Measurements from ENCODE around the gene RPS6KB2.
A peak's percentile ranks its signal among the peaks of the same experiment; 100 is the strongest.

Gene RPS6KB2

DNA sequence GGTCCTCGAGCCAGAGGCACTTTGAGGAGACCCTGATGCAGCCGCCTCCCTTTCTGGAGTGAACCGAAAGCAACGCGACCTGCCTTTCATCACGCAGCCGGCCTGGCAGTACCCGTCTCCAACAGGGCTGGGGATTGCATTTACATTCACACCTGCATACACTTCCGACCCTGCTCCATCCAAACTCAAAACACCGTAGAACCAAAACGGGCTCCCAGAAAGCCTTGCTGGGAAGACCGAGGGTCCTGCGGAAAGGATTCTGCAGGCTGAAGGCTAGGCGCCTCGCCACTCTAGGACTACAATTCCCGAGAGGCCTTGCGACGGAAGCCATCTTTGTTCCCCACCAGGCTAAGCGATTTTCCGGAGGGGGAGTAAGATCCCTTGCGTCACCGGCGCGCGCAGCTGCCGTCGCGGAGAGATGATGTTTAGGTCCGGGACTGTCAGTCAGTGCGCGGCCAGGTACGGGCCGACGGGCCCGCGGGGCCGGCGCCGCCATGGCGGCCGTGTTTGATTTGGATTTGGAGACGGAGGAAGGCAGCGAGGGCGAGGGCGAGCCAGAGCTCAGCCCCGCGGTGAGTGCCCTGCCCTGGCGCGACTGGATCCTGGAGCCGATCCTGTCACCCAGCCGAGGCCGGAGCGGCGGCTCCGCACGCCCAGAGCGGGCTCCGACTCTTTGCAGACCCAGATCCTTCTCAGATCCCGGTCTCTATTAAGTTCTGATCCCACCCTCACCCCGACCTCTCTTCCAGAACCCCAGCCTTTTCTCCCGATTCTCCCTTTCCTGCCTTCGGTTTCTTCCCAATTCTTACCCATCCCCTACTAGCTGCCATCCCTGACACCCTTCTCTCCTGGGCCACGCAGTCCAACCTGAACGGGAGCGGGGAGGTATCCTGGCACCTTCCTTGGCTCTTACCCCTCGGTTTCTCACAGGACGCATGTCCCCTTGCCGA is at the start of gene RPS6KB2:
Gene RPS6KB2, plus strand, starts transcription at position 443 of the 950 bp plus-strand sequence. Its CDS starts 52 bp downstream, at position 495.
- DNase-seq: peak; percentile 98

DNA sequence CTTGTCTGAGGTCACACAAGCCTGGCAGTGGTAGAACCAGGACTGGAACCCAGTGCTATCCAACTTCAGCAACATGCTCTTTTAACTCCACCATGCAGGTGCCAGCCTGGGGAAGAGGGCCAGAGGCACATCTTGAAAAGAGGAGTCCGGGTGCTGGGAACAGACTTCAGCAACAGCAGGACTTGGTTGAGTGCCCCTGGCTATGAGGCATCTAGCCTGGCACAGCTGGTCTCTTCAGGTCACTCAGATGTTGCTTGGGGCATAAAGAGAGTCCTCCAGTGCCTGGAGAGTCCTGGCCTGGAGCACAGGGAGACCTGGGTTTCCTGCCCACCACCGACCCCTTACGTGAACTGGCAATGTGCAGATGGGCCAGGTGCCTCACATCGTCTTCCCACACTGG is 49.8 kb upstream of the RPS6KB2 start:
- no peak for DNase-seq

DNA sequence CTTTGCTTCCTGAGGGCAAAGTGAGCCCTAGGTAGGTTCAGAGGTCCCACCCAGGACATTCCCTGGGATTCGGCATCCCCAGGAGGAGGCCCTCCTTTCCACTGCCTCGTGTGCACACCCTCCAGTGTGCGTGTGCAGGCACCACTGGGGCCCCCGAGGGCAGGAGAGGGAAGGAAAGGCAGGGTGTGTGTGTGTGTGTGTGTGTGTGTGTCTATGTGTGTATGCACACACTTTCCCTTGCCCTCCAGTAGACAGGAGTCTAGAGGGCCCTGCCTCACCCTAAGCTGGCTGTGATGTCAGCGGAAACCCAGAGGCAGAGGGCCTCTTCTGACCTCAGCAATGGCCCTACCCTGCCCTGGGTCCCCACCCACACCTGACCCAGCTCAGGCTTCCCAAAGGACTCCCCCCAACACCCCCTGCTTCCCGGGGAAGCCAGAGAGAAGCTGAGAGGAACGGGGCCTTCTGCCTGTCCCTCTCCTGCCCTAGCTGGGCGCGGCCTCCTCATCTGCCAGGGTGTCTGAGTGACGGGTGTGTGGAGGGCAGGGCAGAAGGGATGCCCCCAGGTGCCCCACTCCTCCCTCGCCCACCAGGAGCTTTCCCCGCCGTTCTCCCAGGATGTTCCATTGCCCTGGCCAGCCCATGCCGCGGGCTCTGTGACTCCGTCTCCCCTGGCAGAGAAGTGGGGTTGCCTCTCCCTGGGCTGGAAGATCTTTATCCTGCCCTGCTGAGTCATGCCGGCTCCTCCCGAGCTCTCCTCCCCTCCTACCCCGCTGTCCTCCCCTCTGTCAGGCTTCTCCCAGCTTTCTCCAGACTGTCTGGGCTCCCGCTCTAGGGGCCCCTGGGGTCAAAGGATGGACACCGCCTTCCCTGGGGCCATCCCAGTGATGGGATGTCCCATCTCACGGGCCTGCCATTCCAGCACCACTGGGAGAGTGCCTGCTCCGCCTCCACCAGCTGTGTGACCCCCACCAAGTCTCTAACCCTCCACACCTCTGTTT is 48.9 kb upstream of the RPS6KB2 start:
- peak; percentile 48 for DNase-seq

DNA sequence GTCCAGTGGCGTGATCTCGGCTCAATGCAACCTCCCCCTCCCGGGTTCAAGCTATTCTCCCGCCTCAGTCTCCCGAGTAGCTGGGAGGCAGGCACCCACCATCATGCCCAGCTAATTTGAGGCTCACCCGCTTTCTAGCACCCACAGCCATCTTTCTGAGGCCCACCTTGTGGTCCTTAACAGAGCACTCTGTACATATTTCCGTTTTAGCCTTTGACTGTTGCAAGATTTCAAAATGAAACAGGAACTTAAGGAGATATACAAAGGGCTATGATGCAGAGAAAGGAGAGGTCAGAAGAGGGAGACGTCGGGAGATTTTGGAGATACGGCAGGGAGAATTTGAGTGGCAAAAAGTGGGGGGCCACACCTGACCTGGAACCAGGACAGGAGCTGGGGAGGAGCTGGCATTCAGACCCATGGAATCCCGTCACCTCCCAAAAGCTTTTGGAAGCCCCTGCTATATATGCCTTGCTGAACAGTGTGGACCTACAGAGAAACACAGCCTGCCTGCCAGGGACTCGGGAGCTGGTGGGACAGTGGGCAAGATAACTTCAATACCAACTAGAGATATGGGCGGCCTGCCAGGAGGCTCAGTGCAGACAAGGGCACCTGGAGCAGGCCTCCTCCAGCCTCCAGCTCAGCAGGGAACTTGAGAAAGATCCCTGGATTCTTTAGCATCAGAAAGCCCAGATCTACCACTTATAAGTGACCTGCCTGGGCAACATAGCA is 46.9 kb upstream of the RPS6KB2 start:
- peak; percentile 68 for DNase-seq

DNA sequence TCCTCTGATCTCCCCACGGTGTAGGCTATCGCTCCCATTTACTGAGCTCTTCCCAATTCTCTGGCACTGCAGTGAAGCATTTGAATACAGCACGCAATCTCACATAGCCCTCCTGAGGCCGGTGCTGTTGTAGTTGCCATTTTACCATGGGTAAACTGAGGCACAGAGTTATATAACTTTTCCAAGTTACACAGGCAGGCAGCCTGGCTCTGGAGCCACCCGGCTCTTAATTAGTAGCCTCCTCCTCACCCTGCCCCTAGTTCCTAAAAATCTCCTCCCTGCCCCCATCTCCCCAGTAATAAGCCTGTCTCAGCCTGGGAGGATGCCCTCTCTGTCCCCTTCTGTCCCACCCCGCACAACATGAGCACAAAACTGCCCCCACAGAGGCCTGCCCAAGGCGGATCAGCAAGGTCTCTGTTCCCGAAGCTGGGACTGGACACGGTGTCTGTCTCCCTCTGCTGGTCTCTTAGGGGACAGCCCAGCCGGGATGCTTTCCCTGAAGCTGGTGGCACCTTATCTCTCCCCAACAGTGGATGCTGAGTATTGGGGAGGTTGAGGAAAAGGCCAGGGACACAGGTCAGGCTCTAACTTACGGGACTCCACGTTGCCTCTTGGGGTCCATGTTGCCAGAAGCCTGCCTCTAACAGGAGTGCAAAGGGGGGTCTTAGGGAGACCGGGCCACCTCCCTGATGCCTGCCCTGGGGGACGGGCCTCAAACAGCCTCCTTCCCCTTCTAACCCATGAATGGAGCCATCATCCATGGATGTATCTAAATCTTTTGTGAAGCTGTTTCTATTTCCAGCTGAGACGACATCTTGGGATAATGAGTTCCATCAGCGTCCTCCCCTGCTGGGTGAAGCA is 45.8 kb upstream of the RPS6KB2 start:
- peak; percentile 93 for DNase-seq

DNA sequence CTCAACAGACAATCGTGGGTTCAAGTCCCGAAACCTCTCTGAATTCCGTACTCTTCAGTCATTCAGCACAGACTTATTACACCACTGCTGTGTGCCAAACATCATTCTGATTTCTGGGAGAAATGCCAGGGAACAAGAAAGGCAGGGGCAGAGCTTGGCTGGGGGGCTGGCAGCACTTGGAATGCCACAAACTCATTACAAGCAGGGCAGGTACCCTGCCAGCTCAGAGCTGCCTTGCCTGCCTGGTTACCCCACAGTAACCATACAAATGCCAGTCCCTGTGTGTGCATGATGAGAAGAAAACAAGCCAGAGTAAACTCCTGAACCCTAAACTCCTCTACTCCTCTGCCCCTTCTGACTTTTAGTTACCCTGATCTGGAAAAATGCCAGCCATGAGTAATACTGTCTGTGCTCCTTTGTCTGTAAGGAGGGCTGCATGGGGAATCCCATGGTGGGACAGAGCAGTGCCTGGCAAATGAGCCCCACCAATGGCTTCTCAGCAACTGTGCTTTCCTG is 43.4 kb upstream of the RPS6KB2 start:
- DNase-seq: peak; percentile 67

DNA sequence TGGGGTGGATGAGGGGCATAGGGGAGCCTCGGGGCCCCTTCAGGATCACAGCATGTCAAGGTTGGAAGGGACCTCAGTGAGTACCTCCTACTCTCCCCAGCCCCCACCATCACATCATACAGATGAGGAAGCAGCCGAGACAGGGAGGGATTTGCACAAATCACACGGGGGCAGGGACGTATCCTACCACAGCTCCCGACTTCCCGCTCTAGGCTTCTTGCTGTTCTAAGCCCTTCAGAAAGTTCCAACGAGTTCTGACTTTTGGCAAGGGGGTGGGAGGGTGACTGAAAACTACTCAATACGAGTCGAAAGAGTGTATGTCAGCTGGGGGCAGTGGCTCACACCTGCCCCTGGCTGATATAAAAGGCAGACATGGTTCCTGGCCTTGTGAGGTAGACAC is 41.2 kb upstream of the RPS6KB2 start:
- DNase-seq: no peak

DNA sequence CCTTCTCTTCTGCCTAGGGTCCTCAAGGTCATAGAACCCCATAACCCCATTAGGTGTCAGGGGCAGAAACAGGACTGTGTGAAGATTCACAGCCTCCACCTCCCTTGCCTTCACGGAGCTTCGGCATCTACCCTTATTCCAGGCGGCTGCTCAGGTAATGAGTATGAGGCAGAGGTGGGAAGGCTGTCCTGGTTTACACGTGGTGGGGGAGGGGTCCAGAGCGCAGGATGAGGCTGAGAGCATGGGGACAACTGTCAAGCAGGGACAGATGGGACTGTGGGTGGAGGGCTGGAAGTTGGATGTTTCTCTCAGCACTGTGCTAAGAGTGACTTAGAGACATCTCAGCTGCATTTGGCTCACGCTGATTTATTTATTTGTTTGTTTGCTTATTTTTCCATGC is 40.8 kb upstream of the RPS6KB2 start:
- DNase-seq: no peak

DNA sequence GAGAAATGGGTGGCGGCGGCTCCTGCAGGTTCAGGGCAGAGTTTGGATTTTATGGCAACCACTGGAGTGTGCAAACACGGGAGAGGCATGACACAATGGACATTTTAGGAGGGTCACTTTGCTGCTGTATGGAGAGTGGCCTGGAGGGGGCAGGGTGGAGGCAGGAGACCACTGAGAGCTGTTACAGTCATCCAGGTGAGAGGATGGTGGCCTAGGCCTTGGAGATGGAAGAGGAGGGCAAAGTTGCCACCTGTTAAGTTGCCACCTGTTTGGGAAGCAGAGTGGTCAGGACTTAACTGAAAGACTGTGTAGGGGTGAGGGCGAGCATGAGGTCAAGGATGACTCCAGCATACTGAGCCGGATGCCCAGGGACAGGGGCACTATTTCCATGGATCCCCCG is 38.8 kb upstream of the RPS6KB2 start:
- peak; percentile 71 for DNase-seq

DNA sequence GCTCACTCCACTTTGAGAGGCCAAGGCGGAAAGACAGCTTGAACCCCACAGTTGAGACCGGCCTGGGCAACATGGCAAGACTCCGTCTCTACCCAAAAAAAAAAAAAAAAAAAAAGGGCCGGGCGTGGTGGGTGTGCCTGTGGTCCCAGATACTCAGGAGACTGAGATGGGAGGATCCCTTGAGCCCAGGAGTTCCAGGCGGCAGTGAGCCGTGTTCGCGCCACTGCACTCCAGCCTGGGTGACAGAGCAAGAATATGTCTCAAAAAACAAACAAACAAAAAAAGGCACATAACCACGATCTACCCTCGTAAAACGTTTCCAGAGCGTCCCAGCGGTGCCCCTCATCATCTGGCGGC is 37.4 kb upstream of the RPS6KB2 start:
- no peak for DNase-seq

DNA sequence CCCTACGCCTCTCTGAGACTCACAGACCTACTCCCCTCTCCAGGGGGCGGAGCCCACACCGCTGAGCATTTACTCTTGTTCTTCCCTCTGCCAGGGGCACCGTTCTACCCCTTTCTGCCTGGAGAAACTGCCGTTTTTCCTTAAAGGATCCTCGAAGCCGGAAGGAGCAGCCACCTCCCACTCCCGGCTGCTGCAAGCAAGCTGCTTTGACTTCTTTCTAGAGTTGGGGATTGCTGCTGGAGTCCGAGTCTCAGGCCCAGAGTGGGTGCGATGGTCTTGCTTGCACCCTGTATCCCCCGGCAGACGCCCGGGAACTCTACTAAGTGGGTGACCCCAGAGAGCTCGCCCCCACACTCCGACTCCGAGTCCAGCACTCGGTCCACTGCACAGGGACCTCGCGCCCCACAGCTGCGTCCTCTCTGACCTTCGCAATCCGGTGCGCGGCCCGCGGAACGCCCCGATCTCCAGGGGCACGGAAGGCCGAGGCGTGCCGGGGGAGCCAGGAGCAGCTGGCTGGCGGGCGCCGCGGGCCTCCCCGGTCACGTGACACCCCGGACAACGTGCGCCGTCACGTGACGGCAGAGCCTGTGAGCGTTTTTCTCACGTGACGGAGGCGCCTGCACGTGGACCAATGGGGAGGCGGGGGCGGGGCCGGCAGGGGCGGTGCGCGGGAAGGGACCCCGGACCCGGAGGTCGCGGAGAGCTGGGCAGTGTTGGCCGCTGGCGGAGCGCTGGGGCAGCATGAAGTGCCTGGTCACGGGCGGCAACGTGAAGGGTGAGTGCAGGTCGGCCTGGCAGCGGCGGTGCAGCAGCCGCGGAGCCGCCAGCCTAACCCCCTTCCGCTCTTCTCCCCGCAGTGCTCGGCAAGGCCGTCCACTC is 36.8 kb upstream of the RPS6KB2 start, which contains the start of gene RAD9A:
Gene RAD9A, plus strand, starts transcription at position 683 of the 879 bp plus-strand sequence. Its CDS starts 59 bp downstream, at position 742.
- peak; percentile 98 for DNase-seq

DNA sequence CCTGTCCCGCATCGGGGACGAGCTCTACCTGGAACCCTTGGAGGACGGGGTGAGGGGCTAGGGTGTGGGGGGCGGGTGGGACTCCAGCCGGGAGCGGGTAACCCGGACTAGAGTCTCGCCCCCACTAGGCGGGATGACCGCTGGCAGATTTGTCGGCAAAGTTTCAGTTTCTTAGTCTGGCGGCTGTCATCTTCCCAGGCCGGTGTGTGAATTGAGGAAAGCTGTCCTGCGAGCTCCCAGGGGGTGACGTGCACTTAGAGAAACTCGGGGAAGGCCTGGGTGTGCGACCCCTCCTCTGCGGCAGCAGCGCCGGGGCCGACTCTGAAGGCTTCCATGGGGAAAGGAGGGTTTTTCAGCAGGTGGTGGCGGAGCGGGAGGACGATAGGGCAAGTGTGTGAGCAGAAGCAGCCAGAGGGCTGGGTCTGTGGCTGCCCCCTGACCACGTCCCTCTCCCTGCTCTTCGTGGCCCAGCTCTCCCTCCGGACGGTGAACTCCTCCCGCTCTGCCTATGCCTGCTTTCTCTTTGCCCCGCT is 36.0 kb upstream of the RPS6KB2 start:
- peak; percentile 44 for DNase-seq

DNA sequence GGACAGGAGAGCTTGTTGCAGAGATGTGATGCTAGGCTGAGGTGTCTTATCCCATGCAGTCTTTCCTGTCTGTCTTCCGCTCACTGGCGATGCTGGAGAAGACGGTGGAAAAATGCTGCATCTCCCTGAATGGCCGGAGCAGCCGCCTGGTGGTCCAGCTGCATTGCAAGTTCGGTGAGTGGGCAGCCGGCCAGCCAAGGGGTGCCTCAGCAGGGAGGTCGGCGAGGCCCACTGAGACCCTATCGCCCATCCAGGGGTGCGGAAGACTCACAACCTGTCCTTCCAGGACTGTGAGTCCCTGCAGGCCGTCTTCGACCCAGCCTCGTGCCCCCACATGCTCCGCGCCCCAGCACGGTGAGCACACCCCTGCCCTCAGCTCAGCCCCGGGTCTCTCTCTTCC is 34.9 kb upstream of the RPS6KB2 start:
- DNase-seq: no peak

DNA sequence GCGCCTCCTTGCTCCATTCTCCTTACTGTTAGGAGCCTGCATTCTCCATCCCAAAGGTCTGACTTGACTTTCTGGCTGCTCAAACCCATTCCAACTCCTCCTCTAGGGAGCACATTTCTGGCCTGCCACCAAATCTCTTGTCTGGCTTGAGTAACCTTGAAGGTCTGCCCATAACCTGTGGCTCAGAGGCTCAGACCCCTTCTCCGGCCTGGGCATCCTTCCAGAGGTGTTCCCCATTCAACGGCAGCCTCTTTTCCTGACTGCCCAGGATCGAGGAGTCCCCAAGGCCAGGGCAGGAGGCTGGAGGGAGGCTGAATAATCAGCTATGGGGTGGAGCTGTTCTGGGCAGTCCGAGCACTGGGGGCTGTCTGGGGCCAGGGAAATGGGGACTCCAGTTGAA is 34.3 kb upstream of the RPS6KB2 start:
- DNase-seq: no peak

DNA sequence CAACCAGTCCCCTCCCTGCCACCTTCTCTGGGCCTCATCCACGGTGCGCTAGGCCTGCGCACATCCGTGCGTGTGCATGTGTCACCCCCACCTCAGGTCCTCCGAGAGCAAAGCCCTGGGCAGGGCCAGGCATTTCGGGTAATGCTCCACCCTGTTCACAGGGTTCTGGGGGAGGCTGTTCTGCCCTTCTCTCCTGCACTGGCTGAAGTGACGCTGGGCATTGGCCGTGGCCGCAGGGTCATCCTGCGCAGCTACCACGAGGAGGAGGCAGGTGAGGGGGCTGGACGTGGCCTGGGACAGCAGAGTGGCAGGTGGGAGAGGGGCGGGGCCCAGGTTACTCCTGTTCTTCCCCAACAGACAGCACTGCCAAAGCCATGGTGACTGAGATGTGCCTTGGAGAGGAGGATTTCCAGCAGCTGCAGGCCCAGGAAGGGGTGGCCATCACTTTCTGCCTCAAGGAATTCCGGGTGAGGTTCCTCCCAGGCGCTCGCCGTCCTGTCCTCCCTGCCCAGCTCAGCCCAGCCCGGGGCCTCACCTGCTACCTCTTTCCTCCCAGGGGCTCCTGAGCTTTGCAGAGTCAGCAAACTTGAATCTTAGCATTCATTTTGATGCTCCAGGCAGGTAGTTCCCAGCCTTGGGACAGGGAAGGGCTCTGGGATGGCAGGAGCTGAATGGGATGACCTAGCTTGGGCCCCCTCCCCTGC is 32.6 kb upstream of the RPS6KB2 start:
- no peak for DNase-seq

DNA sequence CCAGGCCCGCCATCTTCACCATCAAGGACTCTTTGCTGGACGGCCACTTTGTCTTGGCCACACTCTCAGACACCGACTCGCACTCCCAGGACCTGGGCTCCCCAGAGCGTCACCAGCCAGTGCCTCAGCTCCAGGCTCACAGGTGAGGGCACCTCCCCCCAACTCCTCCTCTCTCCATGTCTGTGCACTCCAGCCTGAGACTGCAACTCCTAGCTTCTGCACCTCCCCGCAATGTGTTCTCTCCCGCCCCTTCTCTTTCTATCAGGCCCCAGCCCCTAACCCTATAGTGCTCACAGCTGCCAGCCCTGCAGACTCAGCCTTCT is 32.1 kb upstream of the RPS6KB2 start:
- no peak for DNase-seq

DNA sequence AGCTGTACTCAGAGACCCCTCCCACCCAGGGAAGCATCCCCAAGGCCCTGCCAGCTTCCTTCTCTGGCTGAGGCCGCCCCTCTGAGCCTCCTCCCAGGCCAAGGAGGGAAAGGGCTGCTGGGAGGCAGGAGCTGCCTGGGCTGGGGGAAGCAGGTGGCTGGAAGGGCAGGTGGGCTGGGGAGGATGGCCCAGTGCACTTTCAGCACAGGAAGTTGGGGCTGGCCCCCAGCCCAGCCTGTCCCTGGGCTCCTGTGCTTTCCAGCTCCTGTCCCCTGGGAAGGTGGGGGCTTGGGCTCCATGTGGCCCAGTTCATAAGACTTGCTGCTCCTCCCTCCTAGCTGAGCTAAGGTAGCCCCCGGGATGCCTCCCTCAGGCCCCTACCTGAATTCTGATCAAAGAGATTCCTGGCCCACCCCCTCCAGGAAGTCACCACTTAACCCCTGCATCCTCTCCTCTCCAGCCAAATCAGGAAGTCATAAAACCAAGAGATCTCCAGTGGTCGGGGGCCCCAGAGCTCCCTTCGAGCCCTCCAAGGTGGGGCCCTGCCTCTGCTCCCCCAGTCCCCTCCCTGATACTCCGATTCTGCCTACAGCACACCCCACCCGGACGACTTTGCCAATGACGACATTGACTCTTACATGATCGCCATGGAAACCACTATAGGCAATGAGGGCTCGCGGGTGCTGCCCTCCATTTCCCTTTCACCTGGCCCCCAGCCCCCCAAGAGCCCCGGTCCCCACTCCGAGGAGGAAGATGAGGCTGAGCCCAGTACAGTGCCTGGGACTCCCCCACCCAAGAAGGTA is 31.5 kb upstream of the RPS6KB2 start:
- DNase-seq: no peak

DNA sequence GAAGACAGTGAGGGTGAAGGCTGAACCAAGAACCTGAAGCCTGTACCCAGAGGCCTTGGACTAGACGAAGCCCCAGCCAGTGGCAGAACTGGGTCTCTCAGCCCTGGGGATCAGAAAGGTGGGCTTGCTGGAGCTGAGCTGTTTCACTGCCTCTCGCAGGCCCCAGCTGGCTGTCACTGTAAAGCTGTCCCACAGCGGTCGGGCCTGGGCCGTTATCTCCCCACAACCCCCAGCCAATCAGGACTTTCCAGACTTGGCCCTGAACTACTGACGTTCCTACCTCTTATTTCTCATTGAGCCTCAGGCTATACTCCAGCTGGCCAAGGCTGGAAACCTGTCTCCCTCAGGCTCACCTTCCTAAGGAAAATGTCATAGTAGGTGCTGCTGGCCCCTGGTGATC is 30.8 kb upstream of the RPS6KB2 start:
- DNase-seq: peak; percentile 80

All from hematopoietic multipotent progenitor cell treated with erythropoietin and hydrocortisone succinate and interleukin-3 and kit ligand, for 6 days (in vitro differentiated cells).